HG03135 (cell line): ENCODE results near the gene GAB2.
"Not testable (repeated sequence)": the region's sequence is repeated elsewhere in the genome, so short reads cannot be mapped to it uniquely, and the experiment has no call there.

Experiments
- ATAC-seq: cut with Tn5 transposase; IDR thresholded peaks from one replicate; pipeline ENCODE4 v1.9.1; 2021; ENCODE audit warnings: mild to moderate bottlenecking, moderate library complexity; ENCODE audit not compliant: unreplicated experiment

The GAB2 gene

DNA sequence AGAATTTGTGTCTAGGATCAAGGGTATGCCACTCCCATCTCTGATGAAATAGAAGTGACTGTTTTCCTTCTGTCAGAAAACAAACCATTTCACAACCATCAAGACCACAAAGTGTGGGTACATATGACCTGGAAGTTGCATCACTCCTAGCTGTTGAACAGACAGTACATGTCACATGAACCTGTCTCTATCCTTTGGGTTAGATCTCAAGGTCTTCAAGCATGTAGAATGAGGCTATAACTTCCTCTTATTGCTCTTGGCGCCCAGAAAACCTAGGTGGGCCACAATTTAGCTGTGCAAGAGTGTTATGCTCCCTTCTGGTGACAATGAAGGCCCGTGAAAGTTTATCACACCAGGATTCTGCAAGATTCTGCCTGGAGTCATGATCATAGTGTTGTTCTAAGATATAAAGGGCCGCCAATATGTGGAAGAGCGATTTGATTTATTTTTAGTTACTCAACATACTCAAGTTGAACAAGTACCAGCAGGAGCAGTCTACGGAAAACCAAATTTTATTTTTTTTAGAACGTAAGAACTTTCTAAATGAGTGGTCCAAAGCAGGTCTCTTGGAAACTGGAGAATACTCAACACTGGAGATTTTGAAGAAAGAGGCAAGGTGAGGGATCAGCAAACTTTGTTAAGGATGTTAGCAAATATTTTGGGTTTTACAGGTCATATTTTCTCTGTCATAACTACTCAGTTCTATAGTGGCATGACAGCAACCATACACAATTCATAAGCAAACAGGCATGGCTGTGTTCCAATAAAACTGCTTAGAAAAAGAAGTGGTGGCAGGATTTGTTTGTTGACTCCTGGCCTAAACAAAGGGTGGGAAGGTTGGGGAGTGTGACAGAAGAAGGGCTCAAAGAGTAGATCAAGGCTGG is 127.1 kb downstream of the GAB2 start:
- ATAC-seq = no peak

DNA sequence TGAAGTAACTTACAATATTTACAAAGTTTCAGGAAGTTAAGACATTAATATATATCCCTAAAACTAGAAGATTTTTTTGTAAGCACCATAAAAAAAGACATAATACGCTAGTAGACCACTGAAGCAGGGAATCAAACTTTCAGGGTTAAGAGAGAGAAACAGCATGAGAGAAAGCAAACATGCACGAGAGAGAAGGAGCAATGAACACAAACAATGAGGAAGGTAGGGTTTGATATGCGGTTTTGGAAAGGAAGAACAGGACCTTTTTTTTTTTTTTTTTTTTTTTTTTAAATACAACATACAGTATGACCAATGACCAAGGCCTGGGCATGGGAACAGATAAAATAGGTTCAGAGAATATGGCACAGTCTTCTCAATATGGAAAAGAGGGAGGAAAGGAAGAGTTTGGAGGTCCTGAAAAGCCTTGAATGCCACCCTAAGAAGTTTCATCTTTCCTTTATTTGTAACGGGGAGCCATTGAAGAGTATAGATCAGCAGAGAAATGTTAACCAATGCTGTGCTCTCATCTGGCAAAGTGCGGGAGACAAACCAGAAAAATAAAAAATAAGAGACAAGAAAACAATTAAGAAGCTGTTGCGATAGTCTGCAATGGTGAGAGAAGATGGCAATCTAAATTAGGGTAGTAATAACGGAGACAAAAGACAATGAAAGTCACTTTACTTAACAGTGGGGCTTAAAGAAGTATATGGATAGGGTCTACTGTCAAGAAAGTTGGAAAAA is 127.9 kb downstream of the GAB2 start:
- ATAC-seq = no peak

DNA sequence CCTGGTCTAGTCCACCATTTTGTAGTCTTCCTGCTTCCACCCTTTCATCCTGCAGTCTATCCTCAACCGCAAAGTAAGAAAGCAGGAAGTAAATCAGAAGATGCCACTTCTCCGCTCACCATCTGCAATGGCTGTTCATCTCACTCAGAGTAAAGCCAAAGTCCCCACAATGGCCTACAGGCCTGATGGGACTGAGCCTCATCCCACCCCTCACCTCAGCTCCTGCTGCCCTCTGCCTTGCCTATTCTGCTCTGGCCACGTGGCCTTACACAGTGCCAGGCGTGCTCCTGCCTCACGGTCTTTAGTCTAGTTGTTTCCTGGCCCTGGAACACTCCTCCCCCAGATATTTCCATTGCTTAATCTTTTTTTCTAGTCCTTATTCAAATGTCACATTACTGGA is 133.4 kb downstream of the GAB2 start:
- no peak for ATAC-seq

DNA sequence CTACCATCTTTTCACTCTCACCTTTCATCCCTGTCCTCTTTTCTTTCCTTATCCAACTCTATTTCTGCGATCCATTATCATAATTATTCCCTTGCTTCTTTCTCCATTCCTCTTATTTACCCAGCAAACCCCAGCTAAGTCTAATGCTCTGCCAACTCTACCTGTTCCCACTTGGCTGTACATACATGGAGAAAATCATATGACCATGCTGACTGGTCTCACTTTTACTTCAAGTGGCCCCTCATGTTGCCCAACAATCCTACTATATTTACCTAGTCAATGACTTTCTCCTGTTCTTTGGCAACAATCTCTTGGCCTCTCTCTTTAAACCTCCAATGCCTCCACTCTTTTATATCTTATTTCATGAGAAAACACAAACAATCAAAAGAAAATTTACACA is 134.8 kb downstream of the GAB2 start:
- no peak for ATAC-seq

DNA sequence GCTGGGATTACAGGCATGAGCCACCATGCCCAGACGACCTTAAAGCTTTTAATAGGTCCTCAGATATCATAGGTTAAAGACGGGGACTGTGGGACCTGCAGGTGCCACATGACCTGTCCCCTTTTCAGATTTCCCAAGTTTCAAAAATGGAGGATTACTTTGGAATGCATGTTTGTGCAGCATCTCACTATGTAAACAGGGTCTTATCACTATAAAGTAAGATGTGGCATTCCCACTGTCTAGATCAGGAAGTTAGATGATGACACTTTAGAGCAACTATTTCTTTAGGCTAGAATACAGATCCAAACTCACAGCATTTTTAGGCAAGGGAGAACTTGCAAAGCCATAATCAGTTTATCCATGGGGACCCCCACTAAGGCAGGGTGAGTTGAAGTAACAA is 136.1 kb downstream of the GAB2 start:
- ATAC-seq = no peak

DNA sequence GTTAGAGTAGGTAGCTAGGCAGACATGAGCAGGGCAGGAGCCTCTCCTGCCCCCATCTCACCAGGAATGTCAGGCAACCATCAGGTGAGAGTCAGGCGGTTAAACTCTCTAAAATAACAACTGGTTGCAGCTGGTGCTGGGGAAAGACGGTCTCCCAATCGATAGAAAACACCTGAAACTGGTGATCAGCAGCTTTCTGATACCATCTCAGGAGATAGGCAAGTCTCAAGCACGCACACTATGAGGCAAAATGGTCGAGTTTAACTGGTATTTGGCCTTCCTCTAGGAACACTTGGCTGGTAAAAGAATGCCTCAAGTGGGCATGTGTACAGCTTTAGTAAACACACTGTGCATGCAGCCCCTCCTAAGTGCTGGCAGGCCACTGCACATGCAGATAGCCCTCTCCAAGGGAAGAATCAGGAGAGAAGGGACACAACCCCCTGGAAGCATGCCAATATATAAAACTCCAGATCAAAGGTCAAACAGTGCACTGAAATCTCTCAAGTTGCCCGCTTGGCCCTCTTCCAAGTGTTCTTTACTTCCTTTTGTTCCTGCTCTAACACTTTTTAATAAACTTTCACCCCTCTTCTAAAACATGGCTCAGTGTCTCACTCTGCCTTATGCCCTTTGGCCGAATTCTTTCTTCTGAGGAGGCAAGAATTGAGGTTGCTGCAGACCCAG is 140.2 kb downstream of the GAB2 start:
- no peak for ATAC-seq

DNA sequence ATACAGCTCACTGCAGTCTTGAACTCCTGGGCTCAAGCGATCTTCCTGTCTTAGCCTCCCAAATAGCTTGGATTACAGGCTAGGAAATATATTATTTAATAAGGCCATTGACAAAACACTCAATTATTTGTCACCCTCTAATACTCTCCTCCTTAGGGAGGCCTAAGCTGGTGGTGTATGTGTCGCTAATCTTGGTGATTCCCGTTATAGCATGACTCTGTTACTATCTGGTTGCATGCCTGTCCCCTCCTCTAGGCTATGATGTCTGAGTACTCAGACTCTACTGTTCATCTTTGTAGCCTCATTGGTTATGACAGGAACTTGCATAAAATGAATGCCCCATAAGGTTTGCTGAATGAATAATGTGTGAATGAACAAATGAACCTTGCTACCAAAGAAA is 141.3 kb downstream of the GAB2 start:
- no peak for ATAC-seq

DNA sequence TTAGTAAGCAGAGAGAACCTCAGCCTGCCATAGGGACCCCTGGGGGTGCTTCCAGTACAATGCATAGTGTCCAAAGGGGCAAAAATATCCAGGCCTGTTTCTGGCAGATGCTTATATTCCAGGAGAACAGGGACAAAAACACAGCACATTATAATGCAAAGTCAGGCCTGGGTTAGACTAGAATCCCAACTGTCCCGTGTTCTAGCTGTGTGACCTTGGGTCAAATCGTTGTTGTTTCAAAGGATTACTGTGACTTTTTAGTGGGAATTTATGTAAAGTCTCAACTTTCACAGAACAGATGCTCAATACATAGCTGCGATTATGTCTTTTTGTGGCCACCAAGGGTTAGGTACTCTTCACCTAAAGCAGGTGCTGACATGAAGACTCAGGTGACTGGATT is 142.9 kb downstream of the GAB2 start:
- ATAC-seq = no peak

DNA sequence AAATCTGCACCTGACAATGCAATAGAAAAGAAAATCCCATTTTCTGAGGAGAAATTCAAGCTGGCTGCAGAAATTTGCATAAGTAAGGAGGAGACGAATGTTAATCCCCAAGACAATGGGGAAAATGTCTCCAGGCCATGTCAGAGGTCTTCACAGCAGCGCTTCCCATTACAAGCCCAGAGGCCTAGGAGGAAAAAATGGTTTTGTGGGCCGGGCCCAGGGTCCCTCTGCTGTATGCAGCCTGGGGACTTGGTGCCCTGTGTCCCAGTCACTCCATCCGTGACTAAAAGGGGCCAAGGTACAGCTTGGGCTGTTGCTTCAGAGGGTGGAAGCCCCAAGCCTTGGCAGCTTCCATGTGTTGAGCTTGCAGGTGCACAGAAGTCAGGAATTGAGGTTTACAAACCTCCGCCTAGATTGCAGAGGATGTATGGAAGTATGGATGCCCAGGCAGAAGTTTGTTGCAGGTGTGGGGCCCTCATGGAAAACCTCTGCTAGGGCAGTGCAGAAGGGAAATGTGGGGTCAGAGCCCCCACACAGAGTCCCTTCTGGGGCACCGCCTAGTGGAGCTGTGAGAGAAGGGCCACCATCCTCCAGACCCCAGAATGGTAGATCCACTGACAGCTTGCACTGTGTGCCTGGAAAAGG is 144.9 kb downstream of the GAB2 start:
- ATAC-seq = not testable (repeated sequence)

DNA sequence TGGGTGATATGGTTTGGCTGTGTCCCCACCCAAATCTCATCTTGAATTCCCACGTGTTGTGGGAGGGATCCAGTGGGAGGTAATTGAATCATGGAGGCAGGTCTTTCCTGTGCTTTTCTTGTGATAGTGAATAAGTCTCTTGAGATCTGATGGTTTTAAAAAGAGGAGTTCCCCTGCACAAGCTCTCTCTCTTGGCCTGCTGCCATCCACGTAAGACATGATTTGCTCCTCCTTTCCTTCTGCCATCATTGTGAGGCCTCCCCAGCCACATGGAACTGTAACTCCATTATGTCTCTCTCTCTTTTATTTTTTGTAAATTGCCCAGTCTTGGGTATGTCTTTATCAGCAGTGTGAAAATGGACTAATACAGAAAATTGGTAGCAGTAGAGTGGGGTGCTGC is 145.8 kb downstream of the GAB2 start:
- not testable (repeated sequence) for ATAC-seq

DNA sequence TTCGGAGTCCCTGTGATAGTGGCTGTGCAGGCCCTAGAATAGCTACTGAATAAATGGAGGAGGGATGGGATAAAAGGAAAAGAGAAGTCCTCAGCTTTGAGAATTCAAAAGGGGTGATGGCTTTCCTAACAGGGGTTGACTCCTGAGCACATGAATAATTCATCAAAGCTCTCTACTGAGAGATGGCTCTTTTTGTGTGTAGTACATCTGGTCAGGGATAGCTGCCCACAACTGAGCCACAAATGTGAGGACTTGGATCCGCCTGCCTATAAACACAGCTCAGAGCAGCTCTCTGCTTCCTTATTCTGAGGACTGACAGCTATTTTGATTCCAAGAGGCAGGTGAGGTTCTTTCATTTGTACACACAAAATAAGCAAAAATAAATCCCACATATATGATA is 146.6 kb downstream of the GAB2 start:
- ATAC-seq = no peak

DNA sequence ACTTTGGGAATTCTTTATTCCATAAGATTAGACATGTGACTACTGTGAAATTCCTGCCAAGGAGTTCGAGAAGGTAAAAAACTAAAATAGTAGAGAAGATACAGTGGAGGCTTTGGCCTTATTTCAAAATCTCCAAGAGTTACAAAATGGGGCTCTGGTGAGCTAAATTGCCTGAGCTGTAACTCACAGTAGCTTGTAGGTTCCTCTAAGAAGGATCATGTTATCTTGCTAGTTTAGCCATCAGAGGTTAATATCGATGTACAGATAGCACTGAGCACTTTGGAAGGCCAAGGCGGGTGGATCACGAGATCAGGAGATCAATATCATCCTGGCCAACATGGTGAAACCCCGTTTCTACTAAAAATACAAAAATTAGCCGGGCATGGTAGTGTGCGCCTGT is 147.8 kb downstream of the GAB2 start:
- ATAC-seq = no peak

DNA sequence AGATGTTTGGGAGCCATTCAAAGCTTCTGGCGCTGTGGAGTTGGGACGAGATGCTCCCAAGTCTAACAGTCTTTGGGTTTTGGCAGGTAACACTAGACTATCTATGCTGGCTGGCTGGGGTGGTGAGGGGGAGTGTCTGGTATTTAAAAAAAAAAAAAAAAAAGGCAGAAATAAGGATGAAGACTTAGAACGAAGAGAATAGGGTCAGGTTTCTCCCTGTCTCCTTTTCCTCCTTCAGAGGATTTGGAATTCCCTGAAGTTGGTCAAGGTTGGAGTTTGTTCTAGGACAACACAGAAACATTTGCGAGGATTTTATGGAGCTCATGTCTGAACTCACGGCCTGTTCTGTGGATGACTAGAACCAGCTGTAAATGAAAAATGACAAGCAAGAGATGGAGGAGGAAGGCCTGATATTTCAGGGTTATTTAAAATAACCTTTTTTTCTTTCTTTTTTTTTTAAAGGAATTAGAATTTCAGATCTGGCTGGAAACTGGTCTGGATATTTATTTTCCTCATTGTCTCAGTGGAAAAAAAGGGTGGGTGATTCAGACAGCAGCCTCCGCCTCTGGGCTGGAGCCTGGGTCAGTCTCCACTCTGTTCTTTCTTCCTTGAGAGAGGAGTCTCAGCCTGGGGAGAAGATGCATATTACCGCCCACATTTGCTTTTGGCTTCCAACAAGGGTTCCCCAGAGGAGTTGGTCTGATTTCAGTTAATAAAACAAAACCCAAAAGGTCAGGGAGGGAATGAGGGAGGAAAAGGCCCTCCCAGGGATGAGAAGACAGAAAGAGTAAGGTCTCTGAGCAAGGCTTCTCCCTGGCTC is 148.8 kb downstream of the GAB2 start:
- no peak for ATAC-seq

DNA sequence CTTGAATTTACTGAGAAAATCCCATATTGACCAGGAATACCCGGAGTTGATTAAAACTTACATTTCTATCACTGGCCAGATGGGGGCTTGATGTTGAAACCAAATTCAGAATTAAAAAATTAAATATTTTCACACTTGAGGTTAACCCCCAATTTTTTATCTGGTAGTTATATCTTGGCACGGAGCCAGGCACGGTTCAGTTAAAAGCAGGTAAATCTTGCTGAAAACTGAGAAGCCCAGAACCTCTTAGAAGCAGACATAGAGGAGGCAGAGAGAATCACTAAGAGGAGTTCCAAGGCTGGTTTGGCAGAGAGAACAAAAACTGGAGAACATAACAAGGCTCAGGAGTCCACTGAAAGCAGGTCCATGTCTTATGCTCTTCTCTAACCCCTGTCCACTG is 151.2 kb downstream of the GAB2 start:
- ATAC-seq = no peak

DNA sequence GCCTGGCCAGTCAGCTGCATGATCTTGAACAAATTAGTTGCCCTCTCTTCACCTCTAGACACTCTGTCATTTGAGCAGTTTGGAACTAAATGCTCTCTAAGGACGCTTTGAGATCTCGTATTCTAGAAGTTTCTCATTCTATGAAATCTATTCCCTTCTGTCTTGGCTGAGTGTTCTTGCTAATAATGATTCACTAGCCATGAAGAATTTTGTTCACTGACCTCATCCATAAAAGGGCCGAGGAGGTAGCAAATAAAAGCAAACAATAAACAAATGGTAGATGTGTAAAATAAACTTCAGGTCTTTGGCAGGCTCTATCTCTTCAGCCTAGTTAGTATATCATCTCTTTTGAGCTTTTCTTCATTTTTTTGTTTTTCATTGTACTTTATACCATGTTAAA is 152.3 kb downstream of the GAB2 start:
- ATAC-seq = no peak

DNA sequence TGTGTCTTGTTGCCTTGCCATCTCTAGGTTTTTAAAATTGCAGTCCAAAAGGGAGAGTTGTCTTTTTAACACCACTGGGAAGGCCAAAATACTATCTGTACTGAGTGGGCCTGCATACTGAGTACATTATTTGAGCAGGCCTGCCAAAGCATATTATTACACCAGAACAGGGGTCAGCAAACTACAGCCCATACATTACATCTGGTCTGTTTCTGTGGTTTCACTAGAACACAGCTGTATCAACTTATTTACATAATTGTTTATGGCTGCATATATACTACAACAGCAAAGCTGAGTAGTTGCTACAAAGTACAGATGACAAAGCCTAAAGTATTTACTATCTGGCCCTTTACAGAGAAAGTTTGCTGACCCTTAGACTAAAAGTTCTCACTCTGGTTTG is 154.9 kb downstream of the GAB2 start:
- no peak for ATAC-seq

DNA sequence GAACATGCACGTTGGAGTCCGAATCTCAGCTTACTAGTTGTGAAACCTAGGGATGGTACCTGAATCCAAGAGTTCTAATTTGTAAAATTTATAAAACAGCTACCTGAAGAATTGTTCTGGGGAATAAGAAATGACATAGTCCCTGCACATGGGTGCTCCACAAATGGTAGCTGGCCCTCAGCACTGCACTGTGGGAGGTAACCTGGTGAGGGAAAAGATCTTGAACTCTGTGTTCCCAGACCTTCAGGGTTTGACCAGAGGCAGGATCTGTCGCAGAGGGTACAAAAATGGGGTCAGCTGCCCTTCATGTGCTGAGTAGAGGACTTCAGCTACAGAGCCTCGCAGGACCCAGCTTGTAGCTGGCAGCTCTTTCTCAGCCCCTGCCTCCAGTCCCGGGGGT is 155.4 kb downstream of the GAB2 start:
- no peak for ATAC-seq

DNA sequence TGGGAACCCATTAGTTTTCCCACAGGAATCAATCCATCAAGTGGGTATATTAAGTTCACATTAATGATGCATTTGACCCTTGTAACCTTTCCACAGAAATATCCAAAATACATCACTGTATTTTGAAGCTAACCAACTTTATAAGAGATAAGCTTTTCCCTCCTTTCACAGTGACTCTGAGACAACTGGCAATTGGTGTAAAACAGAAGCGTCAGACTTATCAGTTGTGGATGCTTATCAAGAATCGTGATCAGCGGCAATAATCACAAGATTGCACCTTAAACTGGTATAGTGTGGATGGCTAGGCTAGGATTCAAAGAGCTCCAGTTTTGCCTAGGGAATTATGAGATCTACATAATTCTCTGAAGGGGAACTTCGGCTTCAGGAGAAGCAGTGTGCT is 155.8 kb downstream of the GAB2 start:
- no peak for ATAC-seq

DNA sequence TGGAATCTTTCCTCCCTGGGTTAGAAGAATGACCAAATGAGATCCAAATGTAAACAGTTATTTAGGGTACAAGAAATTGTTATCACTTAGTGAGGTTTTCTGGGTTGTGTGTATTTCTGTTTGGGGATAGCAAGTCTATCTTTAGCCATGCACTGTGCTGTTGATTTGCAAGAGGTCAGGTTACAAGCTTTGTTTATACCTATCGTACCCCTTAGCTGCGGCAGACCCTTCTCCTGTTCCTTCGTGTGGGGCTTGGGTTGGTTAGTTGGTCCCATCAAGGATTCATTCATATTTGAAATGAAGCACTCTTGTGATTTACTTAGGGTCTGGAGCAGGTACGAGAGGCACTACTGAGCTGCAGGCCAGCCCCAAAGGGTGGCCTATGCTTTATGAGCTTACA is 156.3 kb downstream of the GAB2 start:
- no peak for ATAC-seq

DNA sequence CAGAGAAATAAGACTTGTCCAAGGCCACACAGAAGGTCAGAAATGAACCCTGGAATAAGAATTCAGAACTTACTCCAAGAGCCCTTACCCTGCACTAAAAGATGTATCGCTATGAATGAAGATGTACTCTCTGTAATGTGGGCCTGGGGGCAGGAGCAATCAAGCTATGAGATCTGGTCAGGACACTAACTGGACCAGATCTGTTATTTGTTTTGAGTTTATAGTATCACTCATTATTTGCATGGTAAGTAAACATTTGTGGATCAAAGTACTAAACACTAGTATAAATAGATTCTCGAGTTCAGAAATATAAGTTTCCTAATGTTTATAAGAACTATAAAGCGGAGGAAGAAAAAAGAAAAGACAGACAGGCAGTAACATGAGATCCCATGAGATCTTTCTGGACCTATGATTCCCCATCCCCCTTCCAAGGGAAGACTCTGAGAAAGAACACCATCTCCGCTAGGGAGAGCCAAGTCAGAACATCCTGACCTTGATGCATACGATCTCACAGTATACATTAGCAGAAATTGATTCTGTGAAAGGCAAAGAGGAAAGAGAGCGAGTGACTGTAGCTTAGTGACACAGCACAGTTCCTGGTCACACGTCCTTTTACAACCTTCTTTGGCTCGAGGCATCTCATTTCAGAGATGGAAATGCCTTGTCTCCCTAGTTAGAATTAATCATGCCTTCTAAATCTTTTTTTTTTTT is 157.7 kb downstream of the GAB2 start:
- ATAC-seq = no peak
